ENCODE data around the gene LSM3.
"Not testable (repeated sequence)": the region's sequence is repeated elsewhere in the genome, so short reads cannot be mapped to it uniquely, and the experiment has no call there.

Gene LSM3

DNA sequence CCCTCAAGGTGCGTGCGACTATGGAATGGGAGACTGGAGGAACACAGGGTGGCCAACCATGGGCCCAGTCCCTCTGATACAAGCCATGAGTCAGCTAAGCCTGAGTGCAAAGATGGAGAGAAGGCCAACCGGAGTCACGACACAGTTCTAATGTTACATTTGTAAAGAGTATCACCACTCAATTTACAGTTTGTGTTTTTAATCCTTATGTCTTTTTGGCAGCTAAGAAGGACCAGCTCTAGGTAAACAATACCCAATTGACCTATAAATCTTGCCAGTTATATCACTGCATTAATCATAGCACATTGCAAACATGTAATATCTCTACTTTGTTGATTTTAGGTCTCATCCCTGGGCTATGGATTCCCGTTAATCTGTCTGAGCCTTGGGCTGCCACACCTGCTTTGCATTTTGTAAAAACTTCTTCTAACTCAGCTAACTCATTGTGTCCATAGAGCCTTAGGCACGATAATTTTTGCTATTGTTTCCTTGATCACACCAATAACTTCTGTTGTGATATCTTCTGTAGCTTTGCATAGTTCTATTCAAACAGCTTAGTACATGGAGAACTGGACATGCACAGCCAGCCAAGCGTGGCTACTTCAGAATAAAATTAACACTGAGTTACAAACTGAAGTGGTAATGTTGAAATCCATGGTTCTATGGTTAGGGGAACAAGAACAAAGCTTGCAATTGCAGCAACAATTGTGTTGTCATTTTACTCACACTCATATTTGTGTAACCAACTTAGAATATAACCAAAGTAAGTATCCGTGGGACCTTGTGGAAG is 50.3 kb downstream of the LSM3 start:
- H3K4me3 ChIP-seq (ENCODE audit: low read length): no peak overlapping the region
- DNase-seq (ENCODE audit: low read depth): peak; percentile 22
- TF ChIP-seq, protein P1, sequence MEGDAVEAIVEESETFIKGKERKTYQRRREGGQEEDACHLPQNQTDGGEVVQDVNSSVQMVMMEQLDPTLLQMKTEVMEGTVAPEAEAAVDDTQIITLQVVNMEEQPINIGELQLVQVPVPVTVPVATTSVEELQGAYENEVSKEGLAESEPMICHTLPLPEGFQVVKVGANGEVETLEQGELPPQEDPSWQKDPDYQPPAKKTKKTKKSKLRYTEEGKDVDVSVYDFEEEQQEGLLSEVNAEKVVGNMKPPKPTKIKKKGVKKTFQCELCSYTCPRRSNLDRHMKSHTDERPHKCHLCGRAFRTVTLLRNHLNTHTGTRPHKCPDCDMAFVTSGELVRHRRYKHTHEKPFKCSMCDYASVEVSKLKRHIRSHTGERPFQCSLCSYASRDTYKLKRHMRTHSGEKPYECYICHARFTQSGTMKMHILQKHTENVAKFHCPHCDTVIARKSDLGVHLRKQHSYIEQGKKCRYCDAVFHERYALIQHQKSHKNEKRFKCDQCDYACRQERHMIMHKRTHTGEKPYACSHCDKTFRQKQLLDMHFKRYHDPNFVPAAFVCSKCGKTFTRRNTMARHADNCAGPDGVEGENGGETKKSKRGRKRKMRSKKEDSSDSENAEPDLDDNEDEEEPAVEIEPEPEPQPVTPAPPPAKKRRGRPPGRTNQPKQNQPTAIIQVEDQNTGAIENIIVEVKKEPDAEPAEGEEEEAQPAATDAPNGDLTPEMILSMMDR (IDR thresholded peaks at IDR 0.05; ENCODE audit: insufficient read depth, low read depth, low read length, missing control alignments): no peak

DNA sequence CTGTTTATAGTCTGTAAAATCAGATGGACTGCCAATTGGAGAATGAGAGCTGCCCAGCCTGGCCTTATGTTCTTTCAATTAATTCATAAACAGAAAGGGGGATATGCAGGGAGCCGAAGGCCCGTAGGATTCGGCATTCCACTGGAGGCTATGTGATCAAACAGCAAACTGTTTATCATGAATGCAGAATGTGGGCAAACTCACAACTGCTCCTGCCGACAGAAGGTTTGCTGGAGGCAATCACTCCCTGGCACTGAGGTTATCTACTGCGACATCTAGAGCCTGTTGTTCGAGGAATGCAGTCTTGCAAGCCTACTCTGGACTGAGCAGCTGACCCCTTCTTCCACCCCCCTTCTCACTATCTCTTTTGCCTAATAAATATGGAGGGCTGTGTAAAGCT is 51.1 kb downstream of the LSM3 start:
- H3K4me3 ChIP-seq (ENCODE audit: low read length); DNase-seq (ENCODE audit: low read depth): not testable (repeated sequence)

DNA sequence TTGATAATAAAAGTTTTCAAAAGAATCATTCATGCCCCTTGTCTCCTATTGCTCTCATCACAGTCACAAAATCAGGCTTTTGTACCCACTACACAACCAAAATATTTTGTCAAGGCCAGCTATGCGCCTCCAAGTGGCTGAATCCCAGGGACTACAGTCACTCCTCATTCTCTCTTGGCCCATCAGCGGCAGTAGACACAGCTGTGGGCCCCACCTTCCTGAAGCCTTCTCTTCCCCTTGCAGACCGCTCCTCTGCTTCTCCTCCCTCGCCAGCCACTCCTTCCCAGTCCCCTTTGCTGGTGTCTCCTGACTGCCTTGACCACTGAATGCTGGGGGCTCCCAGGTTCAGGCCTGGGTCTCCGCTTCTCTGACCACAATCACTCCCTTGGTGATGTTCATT is 52.1 kb downstream of the LSM3 start:
- no peak overlapping the region for H3K4me3 ChIP-seq (ENCODE audit: low read length)
- no peak for DNase-seq (ENCODE audit: low read depth)
- TF ChIP-seq, protein P1 (IDR thresholded peaks at IDR 0.05; ENCODE audit: insufficient read depth, low read depth, low read length, missing control alignments): no peak

DNA sequence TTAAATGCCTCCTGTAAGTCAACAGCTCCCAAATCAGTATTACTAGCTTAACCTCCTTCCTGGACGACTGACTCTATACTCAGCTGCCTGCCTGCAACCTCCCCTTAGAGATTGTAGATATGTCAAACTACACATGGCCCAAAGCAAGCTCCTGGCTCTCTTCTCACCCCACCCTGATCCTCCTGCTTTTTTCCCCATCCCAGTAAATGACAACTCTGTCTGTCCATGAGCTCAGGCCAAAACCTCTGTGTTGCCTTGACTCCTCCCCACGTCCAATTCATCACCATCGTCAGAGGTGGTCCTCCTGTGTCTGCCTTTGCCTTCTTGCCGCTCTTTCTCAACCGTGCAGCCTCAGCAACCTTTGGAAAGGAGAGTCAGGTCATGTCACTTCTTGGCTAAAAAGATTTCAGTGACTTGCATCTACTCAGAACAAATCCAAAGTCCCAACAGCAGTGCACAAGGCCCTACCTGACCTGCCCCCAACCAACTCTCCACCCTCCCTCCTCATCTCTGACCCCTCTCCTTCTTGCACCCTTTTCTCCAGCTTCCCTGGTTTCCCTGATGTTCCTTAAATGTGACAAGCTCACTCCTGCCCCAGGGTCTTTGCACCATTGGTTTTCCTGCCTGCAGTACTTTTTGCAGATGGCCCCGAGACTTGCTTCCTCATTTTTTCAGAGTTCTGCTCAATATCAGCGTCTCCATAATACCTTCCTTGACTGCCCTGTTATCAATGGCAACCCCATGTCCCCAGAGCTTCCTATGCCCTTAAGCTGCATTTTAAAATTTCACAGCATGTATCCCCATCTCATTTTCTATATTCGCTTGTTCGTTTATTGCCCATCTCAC is 52.8 kb downstream of the LSM3 start:
- no peak for DNase-seq (ENCODE audit: low read depth)
- no peak overlapping the region for H3K4me3 ChIP-seq (ENCODE audit: low read length)
- TF ChIP-seq, protein P1 (IDR thresholded peaks at IDR 0.05; ENCODE audit: insufficient read depth, low read depth, low read length, missing control alignments): no peak

DNA sequence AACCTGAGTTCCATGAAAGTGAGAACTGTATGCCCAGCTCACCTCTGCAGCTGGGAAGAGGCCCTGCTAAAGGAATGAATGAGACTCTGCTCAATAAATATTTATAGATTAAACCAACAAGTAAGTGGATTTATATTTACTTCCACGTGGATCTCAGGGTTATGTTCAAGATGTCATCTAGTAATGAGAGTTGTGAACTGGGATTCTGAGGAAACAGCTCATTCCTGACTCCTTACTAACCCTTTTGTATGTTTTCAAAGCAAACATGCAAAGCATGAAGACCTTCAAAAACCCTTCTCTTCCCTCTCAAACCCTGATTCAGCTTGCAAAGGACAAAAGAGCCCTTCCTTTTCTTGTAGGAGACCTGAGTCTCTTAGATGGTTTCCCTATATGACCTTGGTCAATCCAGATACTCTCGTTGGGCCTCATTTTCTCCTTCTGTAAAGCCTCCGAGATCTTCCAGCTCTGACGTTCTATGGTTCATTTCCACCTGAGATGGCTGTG is 53.4 kb downstream of the LSM3 start:
- TF ChIP-seq, protein P1 (IDR thresholded peaks at IDR 0.05; ENCODE audit: insufficient read depth, low read depth, low read length, missing control alignments): no peak
- no peak for DNase-seq (ENCODE audit: low read depth)
- no peak overlapping the region for H3K4me3 ChIP-seq (ENCODE audit: low read length)

DNA sequence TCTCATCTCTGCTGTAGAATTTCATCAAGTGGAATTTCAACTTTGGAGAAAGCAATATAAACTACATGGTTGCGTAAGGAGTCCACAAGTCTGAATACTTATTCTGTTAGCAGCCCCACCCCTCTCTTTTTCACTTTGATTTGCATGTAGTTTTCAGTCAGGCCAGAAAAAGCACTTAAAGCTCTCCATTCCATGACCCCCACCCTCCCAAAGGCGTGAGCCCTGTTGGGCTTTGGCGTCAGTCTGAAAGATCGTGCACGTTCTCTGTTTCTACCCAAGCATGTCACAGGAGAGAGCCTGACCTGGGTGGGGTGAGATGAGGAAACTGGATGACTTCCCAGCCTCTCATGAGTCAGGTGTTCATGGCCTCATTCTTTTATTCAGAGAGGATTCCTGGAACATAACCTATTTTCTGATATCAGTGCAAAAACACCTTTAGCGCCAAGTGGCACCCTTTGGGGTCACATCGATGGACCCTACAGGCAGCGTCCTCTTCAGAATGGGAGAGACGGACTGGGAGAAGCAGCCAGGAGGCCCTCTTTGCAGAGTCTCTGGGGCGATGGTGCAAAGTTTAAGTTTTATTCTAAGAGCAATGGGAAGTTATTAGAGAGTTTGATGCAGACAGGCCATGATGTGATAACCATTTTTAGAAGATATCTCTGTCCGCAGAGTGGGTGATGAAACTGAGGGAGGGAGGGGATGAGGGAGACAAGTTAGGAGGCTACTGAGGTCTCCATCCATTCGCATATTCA is 55.8 kb downstream of the LSM3 start:
- peak; percentile 95 for DNase-seq (ENCODE audit: low read depth)
- TF ChIP-seq, protein P1 (IDR thresholded peaks at IDR 0.05; ENCODE audit: insufficient read depth, low read depth, low read length, missing control alignments): no peak
- H3K4me3 ChIP-seq (ENCODE audit: low read length): no peak overlapping the region

Data from epithelial cell of esophagus (primary cell).